Activated naive CD8-positive, alpha-beta T cell treated with anti-CD3 and anti-CD28 coated beads for 36 hours (primary cell): ENCODE results near the gene TAOK1. TPM values are rescaled to one million over a fixed set of nuclear protein-coding genes. Genes with fewer than 3 reads are reported as not detected.
A peak's percentile ranks its signal among the peaks of the same experiment; 100 is the strongest.
"Not testable (repeated sequence)": the region's sequence is repeated elsewhere in the genome, so short reads cannot be mapped to it uniquely, and the experiment has no call there.

Experiments used
- DNase-seq: peaks from one replicate; pipeline ENCODE4 v3.0.0; 2021
- H3K27ac Mint-ChIP-seq: one replicate; pipeline ENCODE4 v1.8.0; 2022; ENCODE audit warnings: mild to moderate bottlenecking, moderate library complexity, mixed read lengths
- H3K27me3 Mint-ChIP-seq: one replicate; pipeline ENCODE4 v1.8.0; 2022; ENCODE audit warnings: mild to moderate bottlenecking, mixed read lengths
- H3K36me3 Mint-ChIP-seq: one replicate; pipeline ENCODE4 v1.8.0; 2021; ENCODE audit warnings: mild to moderate bottlenecking, mixed read lengths
- H3K4me1 Mint-ChIP-seq: one replicate; pipeline ENCODE4 v1.8.0; 2021; ENCODE audit warnings: mixed read lengths
- H3K4me3 Mint-ChIP-seq: one replicate; pipeline ENCODE4 v1.8.0; 2022; ENCODE audit warnings: mild to moderate bottlenecking, moderate library complexity, mixed read lengths
- H3K9me3 Mint-ChIP-seq: one replicate; pipeline ENCODE4 v1.8.0; 2022; ENCODE audit warnings: mixed read lengths
- total RNA-seq, 2 experiments: library from RNA; stranded (reverse); gene quantifications; one replicate each; pipeline ENCODE4 v1.2.3, GENCODE V29; 2021

The TAOK1 gene
- total RNA-seq, 2 experiments from 2014 or later = 20.8 to 25.8 TPM

DNA sequence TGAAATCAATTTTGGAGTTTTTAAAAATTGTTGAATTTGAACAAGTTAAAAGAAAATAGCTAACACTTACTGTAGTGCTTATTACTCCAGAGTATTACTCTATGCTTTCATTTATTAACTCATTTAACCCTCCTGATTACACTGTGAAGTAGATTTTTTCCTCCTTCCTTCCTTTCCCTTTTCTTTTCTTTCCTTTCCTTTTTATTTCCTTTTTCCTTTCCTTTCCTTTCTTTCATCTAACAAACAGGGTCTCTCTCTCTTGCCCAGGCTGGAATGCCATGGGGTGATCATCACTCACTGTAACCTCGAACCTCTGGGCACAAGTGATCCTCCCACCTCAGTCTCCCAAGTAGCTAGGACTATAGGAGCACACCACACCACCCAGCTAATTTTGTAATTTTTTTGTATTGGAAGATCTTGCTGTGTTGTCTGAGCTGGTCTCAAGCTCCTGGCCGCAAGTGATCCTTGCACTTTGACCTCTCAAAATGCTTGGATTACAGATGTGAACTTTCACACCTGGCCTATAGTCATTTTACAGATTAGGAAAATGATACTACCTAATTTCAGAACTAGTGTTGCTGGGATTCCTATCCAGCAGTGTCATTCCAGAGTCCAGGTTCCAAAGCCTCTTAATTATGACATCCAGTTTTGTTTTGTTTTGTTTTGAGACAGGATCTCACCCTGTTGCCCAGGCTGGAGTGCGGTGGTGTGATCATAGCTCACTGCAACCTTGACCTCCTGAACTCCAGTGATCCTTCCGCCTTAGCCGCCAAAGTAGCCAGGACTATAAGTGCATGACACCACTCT lies 59.9 kb downstream of the TAOK1 start:
- peaks cover 33% of the 10 kb centered on the region for H3K4me1 Mint-ChIP-seq
- peak overlapping the region; percentile 30 for H3K27ac Mint-ChIP-seq
- H3K4me3 Mint-ChIP-seq = no peak overlapping the region
- H3K27me3 Mint-ChIP-seq = no peaks in the 10 kb centered on the region
- no peak for DNase-seq
- H3K36me3 Mint-ChIP-seq = peaks cover 35% of the 10 kb centered on the region
- peaks cover 2% of the 10 kb centered on the region for H3K9me3 Mint-ChIP-seq

- Mint-ChIP-seq H3K27ac (no peak overlapping the region), H3K4me3 (no peak overlapping the region), H3K27me3 (no peaks in the 10 kb centered on the region), H3K4me1 (peaks cover 24% of the 10 kb centered on the region), H3K9me3 (peaks cover 2% of the 10 kb centered on the region), H3K36me3 (peaks cover 39% of the 10 kb centered on the region)
- DNase-seq = no peak
These were observed 61.1 kb downstream of the TAOK1 start for GRCh38 chr17:29451121-29451742.

DNA sequence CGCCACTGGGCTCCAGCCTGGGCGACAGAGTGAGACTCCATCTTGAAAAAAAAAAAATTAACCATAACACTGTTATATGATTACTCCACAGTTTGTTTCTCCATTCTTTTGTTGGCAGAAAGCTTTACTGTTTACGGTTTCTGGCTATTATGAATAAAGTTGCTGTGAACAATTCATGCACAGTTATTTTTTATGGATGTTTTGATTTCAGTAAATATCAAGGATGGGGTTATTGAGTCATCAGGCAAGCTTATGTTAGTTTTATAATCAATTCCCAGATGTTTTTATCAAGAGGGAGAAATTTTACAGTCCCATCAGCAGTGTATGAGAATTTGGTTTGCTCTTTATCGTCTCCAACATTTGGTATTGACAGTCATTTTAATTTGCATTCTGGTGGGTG lies 67.9 kb downstream of the TAOK1 start:
- Mint-ChIP-seq H3K4me3 (no peak overlapping the region), H3K4me1 (peaks cover 12% of the 10 kb centered on the region), H3K27ac (no peak overlapping the region), H3K27me3 (no peaks in the 10 kb centered on the region), H3K36me3 (peaks cover 21% of the 10 kb centered on the region), H3K9me3 (peaks cover 2% of the 10 kb centered on the region)
- DNase-seq = no peak

DNA sequence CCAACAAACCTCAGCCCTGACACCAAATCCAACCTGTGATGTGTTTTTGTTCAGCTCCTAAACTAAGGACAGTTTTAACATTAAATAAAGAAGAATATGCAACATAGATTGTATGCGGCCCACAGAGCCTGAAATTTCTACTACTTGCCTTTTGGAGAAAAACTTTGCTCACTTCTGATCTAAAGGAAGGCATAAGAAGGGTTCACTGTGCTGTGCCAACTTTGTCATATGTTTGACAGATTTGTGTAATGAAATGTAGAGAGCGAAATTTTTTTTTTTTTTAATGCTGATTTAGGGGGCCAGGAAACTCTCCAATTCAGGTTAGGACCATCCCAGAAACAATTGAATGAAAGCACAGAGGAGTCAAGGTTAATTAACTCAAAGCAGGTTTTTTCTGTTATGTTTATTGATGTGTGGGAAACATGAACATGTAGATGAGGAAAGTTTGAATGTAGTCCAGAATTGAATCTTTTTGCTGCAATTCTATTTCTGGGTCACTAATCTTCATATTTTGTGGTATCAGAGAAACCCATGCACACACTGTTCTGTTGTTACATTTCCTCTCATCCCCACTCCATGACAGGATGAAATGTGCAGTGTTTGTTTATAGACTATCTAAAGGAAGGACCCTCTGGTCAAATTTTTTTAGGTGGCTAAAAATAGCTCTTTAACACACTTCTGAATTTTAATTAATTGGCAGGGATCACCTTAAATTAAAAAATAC lies 71.5 kb downstream of the TAOK1 start:
- H3K4me1 Mint-ChIP-seq = peaks cover 8% of the 10 kb centered on the region
- no peak overlapping the region for H3K4me3 Mint-ChIP-seq
- H3K27me3 Mint-ChIP-seq = no peaks in the 10 kb centered on the region
- no peak for DNase-seq
- no peaks in the 10 kb centered on the region for H3K9me3 Mint-ChIP-seq
- H3K36me3 Mint-ChIP-seq = peaks cover 5% of the 10 kb centered on the region
- no peak overlapping the region for H3K27ac Mint-ChIP-seq

DNA sequence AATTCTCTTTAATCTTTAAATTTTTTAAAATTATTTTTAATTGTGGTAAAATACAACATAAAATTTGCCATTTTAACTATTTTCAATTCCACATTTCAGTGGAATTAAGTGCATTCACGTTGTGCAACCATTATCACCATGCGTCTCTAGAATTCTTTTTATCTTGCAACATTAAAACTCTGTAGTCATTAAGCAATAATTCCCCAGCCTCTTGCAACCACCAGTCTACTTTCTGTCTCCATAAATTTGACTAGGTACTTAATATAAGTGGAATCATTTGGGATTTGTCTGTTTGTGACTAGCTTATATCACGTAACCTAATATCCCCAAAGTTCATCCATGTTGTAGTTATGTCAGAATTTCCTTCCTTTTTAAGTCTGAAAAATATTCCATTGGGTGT lies 79.1 kb downstream of the TAOK1 start:
- DNase-seq = no peak
- Mint-ChIP-seq H3K9me3 (no peaks in the 10 kb centered on the region), H3K27me3 (no peaks in the 10 kb centered on the region), H3K4me1 (peaks cover 2% of the 10 kb centered on the region), H3K27ac (no peak overlapping the region), H3K36me3 (peaks cover 8% of the 10 kb centered on the region), H3K4me3 (no peak overlapping the region)

GRCh38 chr17:29473437-29473836 lies 83.3 kb downstream of the TAOK1 start:
- not testable (repeated sequence) for H3K27ac Mint-ChIP-seq

DNA sequence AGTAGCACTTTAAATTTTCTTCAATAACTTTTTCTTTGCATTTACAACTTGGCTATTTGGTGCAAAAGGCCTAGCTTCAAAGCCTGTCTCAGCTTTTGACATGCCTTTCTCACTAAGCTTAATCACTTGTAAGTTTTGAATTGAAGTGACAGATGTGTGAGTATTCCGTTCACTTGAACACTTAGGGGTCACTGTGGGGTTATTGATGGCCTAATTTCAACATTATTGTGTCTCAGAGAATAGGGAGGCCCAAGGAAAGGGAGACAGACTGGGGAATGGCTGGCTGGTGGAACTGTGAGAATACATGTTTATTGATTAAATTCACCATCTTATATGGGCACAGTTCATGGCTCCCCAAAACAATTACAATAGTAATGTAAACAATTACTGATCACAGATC lies 84.1 kb downstream of the TAOK1 start:
- Mint-ChIP-seq H3K4me1 (peaks cover 2% of the 10 kb centered on the region), H3K27me3 (no peaks in the 10 kb centered on the region), H3K36me3 (peaks cover 13% of the 10 kb centered on the region), H3K9me3 (no peaks in the 10 kb centered on the region), H3K27ac (no peak overlapping the region), H3K4me3 (no peak overlapping the region)
- DNase-seq = no peak

More at GRCh38 chr17:29473437-29473836, 83.3 kb downstream of the TAOK1 start:
- not testable (repeated sequence) for H3K27me3 Mint-ChIP-seq, H3K4me1 Mint-ChIP-seq, DNase-seq, H3K4me3 Mint-ChIP-seq, H3K9me3 Mint-ChIP-seq
- H3K36me3 Mint-ChIP-seq = peaks cover 11% of the 10 kb centered on the region

- Mint-ChIP-seq H3K36me3 (peaks cover 11% of the 10 kb centered on the region), H3K4me3 (no peak overlapping the region), H3K27ac (no peak overlapping the region), H3K27me3 (no peaks in the 10 kb centered on the region), H3K4me1 (peaks cover 2% of the 10 kb centered on the region), H3K9me3 (no peaks in the 10 kb centered on the region)
- DNase-seq = no peak
These were observed 85.7 kb downstream of the TAOK1 start for GRCh38 chr17:29475891-29476290.

DNA sequence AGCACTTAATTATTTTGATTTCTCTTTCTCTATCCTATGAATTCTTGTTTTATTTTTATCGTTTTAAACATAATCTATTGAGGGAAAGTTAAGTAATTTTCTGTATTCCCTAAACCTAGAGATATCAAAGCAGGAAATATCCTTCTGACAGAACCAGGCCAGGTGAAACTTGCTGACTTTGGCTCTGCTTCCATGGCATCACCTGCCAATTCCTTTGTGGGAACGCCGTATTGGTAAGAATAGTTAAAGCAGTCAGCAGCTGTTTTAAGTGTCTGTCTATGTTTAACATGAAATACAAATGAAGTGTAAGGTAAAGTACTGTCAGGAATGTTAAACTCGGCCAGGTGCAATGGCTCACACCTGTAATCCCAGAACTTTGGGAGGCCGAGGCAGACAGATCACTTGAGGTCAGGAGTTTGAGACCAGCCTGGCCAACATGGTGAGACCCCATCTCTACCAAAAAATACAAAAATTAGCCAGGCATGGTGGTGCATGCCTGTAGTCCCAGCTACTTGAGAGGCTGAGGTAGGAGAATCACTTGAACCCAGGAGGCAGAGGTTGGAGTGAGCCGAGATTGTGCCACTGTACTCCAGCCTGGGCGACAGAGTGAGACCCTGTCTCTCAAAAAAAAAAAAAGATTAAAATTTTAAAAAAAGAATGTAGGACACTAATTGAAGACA lies 90.2 kb downstream of the TAOK1 start:
- not testable (repeated sequence) for H3K9me3 Mint-ChIP-seq, H3K27me3 Mint-ChIP-seq, H3K4me3 Mint-ChIP-seq, H3K4me1 Mint-ChIP-seq, H3K36me3 Mint-ChIP-seq, H3K27ac Mint-ChIP-seq, DNase-seq

DNA sequence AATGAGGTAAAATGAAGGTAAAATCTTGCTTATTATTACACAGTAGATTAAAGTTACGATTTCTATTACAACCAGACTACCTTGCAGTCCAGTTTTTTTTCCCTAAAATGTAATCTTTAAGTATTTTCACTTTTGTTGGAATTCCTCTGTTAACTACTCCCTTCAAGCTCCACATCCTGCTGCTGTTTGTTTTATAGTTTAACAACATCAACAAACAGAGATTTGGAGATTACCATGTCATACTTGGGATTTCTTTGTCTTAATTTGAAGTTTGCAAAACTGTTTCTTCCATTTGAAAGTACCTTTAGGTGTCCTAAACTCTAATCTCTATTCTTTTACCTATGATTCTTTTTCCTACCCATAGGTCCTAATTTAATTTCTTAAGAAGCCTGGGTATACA lies 93.3 kb downstream of the TAOK1 start:
- H3K4me3 Mint-ChIP-seq = no peak overlapping the region

DNA sequence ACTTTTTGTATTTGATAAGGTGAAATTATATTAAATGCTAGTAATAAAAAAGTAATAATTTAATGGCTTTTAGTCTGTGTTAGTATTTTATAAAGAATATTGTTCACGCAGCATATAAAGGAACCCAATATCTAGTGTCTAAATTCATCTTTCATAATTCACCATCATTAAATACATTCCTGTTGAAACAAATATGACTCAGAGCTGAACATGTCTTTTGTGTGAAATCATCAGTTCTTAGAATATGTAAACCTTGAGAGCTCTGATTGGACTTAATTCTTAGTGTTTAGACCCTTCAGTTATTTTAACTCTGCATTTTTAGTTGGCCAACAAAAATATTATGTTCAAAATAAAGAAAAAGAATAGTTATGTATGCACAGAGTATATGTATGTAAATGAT lies 104.8 kb downstream of the TAOK1 start:
- Mint-ChIP-seq H3K9me3 (no peaks in the 10 kb centered on the region), H3K4me3 (no peak overlapping the region), H3K4me1 (peaks cover 2% of the 10 kb centered on the region), H3K27me3 (no peaks in the 10 kb centered on the region), H3K36me3 (peaks cover 26% of the 10 kb centered on the region), H3K27ac (no peak overlapping the region)
- DNase-seq = no peak

More for the DNA sequence above, 93.3 kb downstream of the TAOK1 start:
- Mint-ChIP-seq H3K9me3 (no peaks in the 10 kb centered on the region), H3K4me1 (no peaks in the 10 kb centered on the region), H3K27ac (no peak overlapping the region), H3K27me3 (no peaks in the 10 kb centered on the region), H3K36me3 (peaks cover 2% of the 10 kb centered on the region)
- no peak for DNase-seq

DNA sequence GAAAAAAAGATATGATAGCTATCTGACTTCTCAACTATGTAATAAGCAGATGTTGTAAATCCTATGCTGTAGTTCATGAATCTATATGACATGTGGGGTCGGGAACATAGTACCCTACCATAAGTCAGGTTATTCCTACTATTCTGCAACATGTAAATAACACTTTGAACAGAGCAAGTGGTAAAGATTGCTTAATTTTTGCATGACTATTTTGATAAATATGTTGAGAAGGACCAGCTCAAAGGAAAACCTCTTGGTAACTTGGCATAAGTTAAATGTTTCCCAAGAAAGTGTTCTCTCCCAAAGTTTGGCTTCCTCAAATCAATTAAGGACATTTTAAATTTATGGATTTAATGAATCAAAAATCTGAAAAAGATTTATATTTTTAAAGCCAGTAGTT lies 114.5 kb downstream of the TAOK1 start:
- Mint-ChIP-seq H3K36me3 (peaks cover 9% of the 10 kb centered on the region), H3K4me1 (no peaks in the 10 kb centered on the region), H3K27ac (no peak overlapping the region), H3K4me3 (no peak overlapping the region), H3K9me3 (no peaks in the 10 kb centered on the region), H3K27me3 (no peaks in the 10 kb centered on the region)
- no peak for DNase-seq

DNA sequence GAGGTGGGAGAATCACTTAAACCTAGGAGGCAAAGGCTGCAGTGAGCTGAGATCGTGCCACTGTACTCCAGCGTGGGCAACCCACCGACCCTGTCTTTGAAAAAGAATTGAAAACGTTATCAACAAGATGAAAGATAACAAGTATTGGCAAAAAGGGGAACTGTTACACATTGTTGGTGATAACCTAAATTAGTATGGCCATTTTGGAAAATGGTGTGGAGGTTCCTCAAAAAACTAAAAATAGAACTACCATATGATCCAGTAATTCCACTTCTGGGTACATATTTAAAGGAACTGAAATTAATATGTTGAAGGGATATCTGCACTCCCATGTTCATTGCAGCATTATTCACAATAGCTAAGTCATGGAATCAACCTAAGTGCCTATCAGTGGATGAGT lies 115.7 kb downstream of the TAOK1 start:
- no peak for DNase-seq
- H3K4me3 Mint-ChIP-seq = no peak overlapping the region
- no peaks in the 10 kb centered on the region for H3K27me3 Mint-ChIP-seq
- H3K27ac Mint-ChIP-seq = no peak overlapping the region
- no peaks in the 10 kb centered on the region for H3K4me1 Mint-ChIP-seq
- peaks cover 9% of the 10 kb centered on the region for H3K36me3 Mint-ChIP-seq
- H3K9me3 Mint-ChIP-seq = no peaks in the 10 kb centered on the region

DNA sequence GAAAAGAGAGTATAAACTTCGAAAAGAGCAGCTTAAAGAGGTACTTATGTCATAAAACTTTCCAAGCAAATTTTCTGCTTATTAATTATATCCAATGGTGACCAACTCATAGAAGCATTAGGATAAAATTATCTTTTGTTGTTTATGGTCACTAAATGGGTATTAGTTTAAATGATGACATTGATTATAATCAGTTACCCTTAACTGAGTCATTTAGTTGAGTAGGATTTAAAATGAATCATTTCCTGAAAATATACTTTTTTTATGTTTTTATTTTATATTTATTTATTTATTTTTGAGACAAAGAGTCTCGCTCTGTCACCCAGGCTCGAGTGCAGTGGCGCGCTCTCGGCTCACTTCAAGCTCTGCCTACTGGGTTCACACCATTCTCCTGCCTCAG lies 120.8 kb downstream of the TAOK1 start:
- no peak overlapping the region for H3K4me3 Mint-ChIP-seq
- H3K27ac Mint-ChIP-seq = no peak overlapping the region
- H3K4me1 Mint-ChIP-seq = no peaks in the 10 kb centered on the region
- no peaks in the 10 kb centered on the region for H3K9me3 Mint-ChIP-seq
- no peak for DNase-seq
- H3K36me3 Mint-ChIP-seq = peaks cover 6% of the 10 kb centered on the region
- H3K27me3 Mint-ChIP-seq = no peaks in the 10 kb centered on the region

GRCh38 chr17:29514792-29515191 lies 124.6 kb downstream of the TAOK1 start:
- H3K9me3 Mint-ChIP-seq = no peaks in the 10 kb centered on the region

More at GRCh38 chr17:29514792-29515191, 124.6 kb downstream of the TAOK1 start:
- Mint-ChIP-seq H3K27ac (no peak overlapping the region), H3K4me1 (no peaks in the 10 kb centered on the region), H3K4me3 (no peak overlapping the region), H3K36me3 (peaks cover 16% of the 10 kb centered on the region), H3K27me3 (no peaks in the 10 kb centered on the region)
- no peak for DNase-seq
